ENCODE results near the gene LDHAL6B. TPM values are rescaled to one million over a fixed set of nuclear protein-coding genes. Genes with fewer than 3 reads are reported as not detected.

The LDHAL6B gene
- polyA plus RNA-seq, 1 donor (not counting 4 experiments of a cell fraction or from before 2014, with no cell fraction given): not detected

GRCh38 chr15:59200560-59200959 lies 6.1 kb upstream of the LDHAL6B start:
- dilution Hi-C loops (cut with MboI; ENCODE audit: extremely low pct_ligation_motif_present, low sequenced_read_pairs): no loop called here

GRCh38 chr15:59203008-59203407 lies 3.6 kb upstream of the LDHAL6B start:
- Histone ChIP-seq H4K20me1 (ENCODE audit: control insufficient read depth, extremely low read depth, insufficient read depth, low read length) (no peaks in the 10 kb centered on the region), H3K9me3 (ENCODE audit: control insufficient read depth, low read depth, low read length) (no peaks in the 10 kb centered on the region), H3K79me2 (ENCODE audit: control insufficient read depth, insufficient read depth, low read length) (no peaks in the 10 kb centered on the region), H3K9ac (ENCODE audit: control insufficient read depth, extremely low read depth, insufficient read depth, low read length) (no peak overlapping the region), H3K9me1 (ENCODE audit: control insufficient read depth, extremely low read depth, insufficient read depth, low read length) (no peaks in the 10 kb centered on the region), H3K27me3 (ENCODE audit: control insufficient read depth, extremely low read depth, insufficient read depth, low read length) (no peaks in the 10 kb centered on the region), H3K27ac (ENCODE audit: control insufficient read depth, insufficient read depth, low read length) (no peak overlapping the region), H3K4me1 (ENCODE audit: control insufficient read depth, extremely low read depth, insufficient read depth, low read length) (peaks cover 8% of the 10 kb centered on the region), H2AFZ (ENCODE audit: control insufficient read depth, low read length) (no peak overlapping the region), H3K36me3 (ENCODE audit: control insufficient read depth in 2 of 2, extremely low read depth in 1 of 2, insufficient read depth in 2 of 2, low read length in 2 of 2) (peaks cover 46 to 77% of the 10 kb centered on the region in 2 experiments), H3K4me2 (ENCODE audit: control insufficient read depth, extremely low read depth, insufficient read depth, low read depth, low read length) (no peak overlapping the region), H3K4me3 (ENCODE audit: control insufficient read depth in 2 of 3, extremely low read depth in 1 of 3, insufficient read depth in 2 of 3, low read depth in 1 of 3, low read length in 3 of 3) (no peak overlapping the region)
- TF ChIP-seq EZH2 (IDR thresholded peaks at IDR 0.05; ENCODE audit: low read length) (no peak), CTCF (optimal IDR thresholded peaks at IDR 0.05 in 1 of 3, IDR thresholded peaks at IDR 0.05 in 1 of 3, conservative IDR thresholded peaks at IDR 0.05 in 1 of 3; ENCODE audit: extremely low read depth in 1 of 3, insufficient read depth in 2 of 3, low read length in 3 of 3) (no peak)
- dilution Hi-C loops (cut with MboI; ENCODE audit: extremely low pct_ligation_motif_present, low sequenced_read_pairs): no loop called here
- FAIRE-seq: no peak
- no peak for DNase-seq (ENCODE audit: low read depth, low spot score)

More at GRCh38 chr15:59200560-59200959, 6.1 kb upstream of the LDHAL6B start:
- H2AFZ ChIP-seq (ENCODE audit: control insufficient read depth, low read length): no peak overlapping the region
- H4K20me1 ChIP-seq (ENCODE audit: control insufficient read depth, extremely low read depth, insufficient read depth, low read length): no peaks in the 10 kb centered on the region
- peaks cover 8% of the 10 kb centered on the region for H3K4me1 ChIP-seq (ENCODE audit: control insufficient read depth, extremely low read depth, insufficient read depth, low read length)
- H3K4me2 ChIP-seq (ENCODE audit: control insufficient read depth, extremely low read depth, insufficient read depth, low read depth, low read length): no peak overlapping the region
- no peaks in the 10 kb centered on the region for H3K9me1 ChIP-seq (ENCODE audit: control insufficient read depth, extremely low read depth, insufficient read depth, low read length)
- no peaks in the 10 kb centered on the region for H3K79me2 ChIP-seq (ENCODE audit: control insufficient read depth, insufficient read depth, low read length)
- no peaks in the 10 kb centered on the region for H3K27me3 ChIP-seq (ENCODE audit: control insufficient read depth, extremely low read depth, insufficient read depth, low read length)
- no peaks in the 10 kb centered on the region for H3K9me3 ChIP-seq (ENCODE audit: control insufficient read depth, low read depth, low read length)
- no peak overlapping the region for H3K4me3 ChIP-seq (ENCODE audit: control insufficient read depth in 2 of 3, extremely low read depth in 1 of 3, insufficient read depth in 2 of 3, low read depth in 1 of 3, low read length in 3 of 3)
- H3K9ac ChIP-seq (ENCODE audit: control insufficient read depth, extremely low read depth, insufficient read depth, low read length): peak overlapping the region; percentile 13
- peaks cover 40 to 55% of the 10 kb centered on the region in 2 experiments for H3K36me3 ChIP-seq (ENCODE audit: control insufficient read depth in 2 of 2, extremely low read depth in 1 of 2, insufficient read depth in 2 of 2, low read length in 2 of 2)
- TF ChIP-seq EZH2 (IDR thresholded peaks at IDR 0.05; ENCODE audit: low read length) (no peak), CTCF (optimal IDR thresholded peaks at IDR 0.05 in 1 of 3, IDR thresholded peaks at IDR 0.05 in 1 of 3, conservative IDR thresholded peaks at IDR 0.05 in 1 of 3; ENCODE audit: extremely low read depth in 1 of 3, insufficient read depth in 2 of 3, low read length in 3 of 3) (no peak)
- H3K27ac ChIP-seq (ENCODE audit: control insufficient read depth, insufficient read depth, low read length): peak overlapping the region; percentile 70
- no peak for FAIRE-seq
- no peak for DNase-seq (ENCODE audit: low read depth, low spot score)

Data from keratinocyte (primary cell).